IMR-90 (cell line): ENCODE measurements around the gene SLC24A3. TPM values are rescaled to one million over a fixed set of nuclear protein-coding genes. Genes with fewer than 3 reads are reported as not detected.

Experiments used
- ATAC-seq: fragments of 200-7000 bp; cut with Tn5 transposase; 2 replicates; pipeline ENCODE4 v1.9.1; 2020; ENCODE audit warnings: low read depth, mild to moderate bottlenecking, moderate library complexity
- BruUV-seq: library from RNA; stranded (reverse); fragments of 400-500 nt; replicated peaks from 2 replicates; lab custom pipeline; 2021; lab: Mats Ljungman, UMichigan
- CTCF ChIA-PET: fragments of 300-600 bp; formaldehyde crosslinking; extraction: SDS; loops from one replicate; lab custom pipeline; 2021; ENCODE audit warnings: antibody characterized with exemption; lab: Yijun Ruan, JAX
- POLR2A ChIA-PET: fragments of 300-600 bp; sonication (Branson Sonifier 250); formaldehyde crosslinking; loops from one replicate; lab custom pipeline; 2022; ENCODE audit warnings: antibody characterized with exemption; ENCODE audit not compliant: unreplicated experiment; lab: Charles Lee
- DNase-seq: peaks from one replicate; pipeline ENCODE4 v3.0.0; 2013
- H2AFZ ChIP-seq: replicated peaks from 2 replicates; pipeline ENCODE3; 2013; ENCODE audit warnings: low read length, mild to moderate bottlenecking; ENCODE audit not compliant: poor library complexity
- H2AK5ac ChIP-seq: 2 replicates; pipeline ENCODE4 v1.6.1; 2013; ENCODE audit warnings: low read depth, low read length, inconsistent platforms
- H2AK9ac ChIP-seq: replicated peaks from 2 replicates; pipeline ENCODE3; 2013; ENCODE audit warnings: mild to moderate bottlenecking, low read depth, low read length, moderate library complexity; ENCODE audit not compliant: poor library complexity
- H2BK120ac ChIP-seq: 2 replicates; pipeline ENCODE4 v1.6.1; 2013; ENCODE audit warnings: low read depth, low read length, inconsistent platforms
- H2BK15ac ChIP-seq: 3 replicates; pipeline ENCODE4 v1.6.1; 2013; ENCODE audit warnings: low read depth, low read length, inconsistent platforms
- H2BK20ac ChIP-seq: 2 replicates; pipeline ENCODE4 v1.6.1; 2013; ENCODE audit warnings: low read depth, mild to moderate bottlenecking, inconsistent platforms, low read length, moderate library complexity
- H2BK5ac ChIP-seq: 2 replicates; pipeline ENCODE4 v1.6.1; 2013; ENCODE audit warnings: mild to moderate bottlenecking, low read depth, low read length, inconsistent platforms; ENCODE audit not compliant: poor library complexity, severe bottlenecking
- H3K14ac ChIP-seq: replicated peaks from 2 replicates; pipeline ENCODE4 v1.6.1; 2013; ENCODE audit warnings: low read depth, low read length, inconsistent platforms
- H3K18ac ChIP-seq: 2 replicates; pipeline ENCODE4 v1.6.1; 2013; ENCODE audit warnings: low read depth, low read length, control low read depth
- H3K23ac ChIP-seq: 2 replicates; pipeline ENCODE4 v1.6.1; 2013; ENCODE audit warnings: low read depth, low read length, inconsistent platforms
- H3K27ac ChIP-seq: 2 replicates; pipeline ENCODE4 v1.5.1; 2013; ENCODE audit warnings: mild to moderate bottlenecking, control low read depth, low read length; ENCODE audit not compliant: insufficient read depth
- H3K27me3 ChIP-seq: 2 replicates; pipeline ENCODE4 v1.6.1; 2013; ENCODE audit warnings: low read length; ENCODE audit not compliant: control insufficient read depth, insufficient read depth
- H3K36me3 ChIP-seq: 2 replicates; pipeline ENCODE4 v1.6.1; 2013; ENCODE audit warnings: low read length, mixed read lengths; ENCODE audit not compliant: control insufficient read depth, insufficient read depth
- H3K4ac ChIP-seq: 2 replicates; pipeline ENCODE4 v1.6.1; 2013; ENCODE audit warnings: low read depth, low read length, inconsistent platforms
- H3K4me1 ChIP-seq: 2 replicates; pipeline ENCODE4 v1.6.1; 2013; ENCODE audit warnings: low read length, mixed read lengths; ENCODE audit not compliant: control insufficient read depth, insufficient read depth
- H3K4me2 ChIP-seq: 2 replicates; pipeline ENCODE4 v1.6.1; 2013; ENCODE audit warnings: low read depth, mild to moderate bottlenecking, control low read depth, low read length, moderate library complexity
- H3K4me3 ChIP-seq: 2 replicates; pipeline ENCODE4 v1.5.1; 2013; ENCODE audit warnings: low read depth, mild to moderate bottlenecking, control low read depth, low read length, moderate library complexity; ENCODE audit not compliant: insufficient read depth
- H3K56ac ChIP-seq: 2 replicates; pipeline ENCODE4 v1.6.1; 2013; ENCODE audit warnings: low read length, inconsistent platforms; ENCODE audit not compliant: insufficient read depth; ENCODE audit errors: extremely low read depth
- H3K79me1 ChIP-seq, 2 experiments: 2 replicates each; pipeline ENCODE4 v1.6.1; 2013; ENCODE audit warnings: low read length in 2 of 2, inconsistent platforms in 1 of 2, low read depth in 1 of 2
- H3K9ac ChIP-seq: 2 replicates; pipeline ENCODE4 v1.6.1; 2013; ENCODE audit warnings: low read depth, low read length, control low read depth
- H3K9me1 ChIP-seq: 2 replicates; pipeline ENCODE4 v1.6.1; 2013; ENCODE audit warnings: low read length, inconsistent platforms; ENCODE audit not compliant: insufficient read depth
- H3K9me3 ChIP-seq: 2 replicates; pipeline ENCODE4 v1.6.1; 2013; ENCODE audit warnings: low read length; ENCODE audit not compliant: control insufficient read depth, insufficient read depth
- H4K20me1 ChIP-seq: 2 replicates; pipeline ENCODE4 v1.6.1; 2013; ENCODE audit warnings: low read length, inconsistent platforms; ENCODE audit not compliant: insufficient read depth
- H4K5ac ChIP-seq: 2 replicates; pipeline ENCODE4 v1.6.1; 2013; ENCODE audit warnings: mild to moderate bottlenecking, low read depth, low read length, control low read depth
- H4K8ac ChIP-seq, 2 experiments: 2 replicates each; pipeline ENCODE4 v1.6.1; 2013; ENCODE audit warnings: low read depth in 2 of 2, low read length in 2 of 2, control low read depth in 1 of 2, inconsistent platforms in 1 of 2
- H4K91ac ChIP-seq: 2 replicates; pipeline ENCODE4 v1.6.1; 2013; ENCODE audit warnings: low read depth, low read length, inconsistent platforms; ENCODE audit not compliant: insufficient read depth
- BHLHE40 ChIP-seq: fragments of 150-350 bp; IDR thresholded peaks from 2 replicates; pipeline ENCODE4 v1.6.1; 2016; ENCODE audit warnings: mild to moderate bottlenecking, low read depth, low read length
- CEBPB ChIP-seq: IDR thresholded peaks from 2 replicates; pipeline ENCODE4 v1.6.1; 2012; ENCODE audit warnings: low read depth, low read length, improper control_type of control experiment
- CHD1 ChIP-seq: IDR thresholded peaks from 2 replicates; pipeline ENCODE4 v1.6.1; 2012; ENCODE audit warnings: low read depth, low read length, improper control_type of control experiment
- CTCF ChIP-seq: conservative IDR thresholded peaks from 2 replicates; pipeline ENCODE4 v1.5.1; 2012; ENCODE audit warnings: mild to moderate bottlenecking, low read depth, low read length, improper control_type of control experiment
- ELK1 ChIP-seq: fragments of 150-350 bp; IDR thresholded peaks from 2 replicates; pipeline ENCODE4 v1.6.1; 2016; ENCODE audit warnings: low read depth, mild to moderate bottlenecking, low read length, moderate library complexity, borderline replicate concordance
- FOS ChIP-seq: fragments of 150-350 bp; IDR thresholded peaks from 2 replicates; pipeline ENCODE4 v1.6.1; 2016; ENCODE audit warnings: low read depth, low read length
- MAZ ChIP-seq: IDR thresholded peaks from 2 replicates; pipeline ENCODE4 v1.6.1; 2012; ENCODE audit warnings: low read depth, mild to moderate bottlenecking, low read length, improper control_type of control experiment, moderate library complexity, borderline replicate concordance
- MXI1 ChIP-seq: IDR thresholded peaks from 2 replicates; pipeline ENCODE4 v1.6.1; 2012; ENCODE audit warnings: low read depth, mild to moderate bottlenecking, low read length, moderate library complexity, borderline replicate concordance
- NFE2L2 ChIP-seq: fragments of 150-350 bp; IDR thresholded peaks from 2 replicates; pipeline ENCODE4 v1.6.1; 2016; ENCODE audit warnings: low read depth, mild to moderate bottlenecking, low read length
- POLR2A ChIP-seq: IDR thresholded peaks from 2 replicates; pipeline ENCODE4 v1.6.1; 2012; ENCODE audit warnings: mild to moderate bottlenecking, low read depth, low read length
- RAD21 ChIP-seq: IDR thresholded peaks from 2 replicates; pipeline ENCODE4 v1.6.1; 2012; ENCODE audit warnings: low read length, improper control_type of control experiment
- RCOR1 ChIP-seq: IDR thresholded peaks from 2 replicates; pipeline ENCODE4 v1.6.1; 2012; ENCODE audit warnings: mild to moderate bottlenecking, low read length, improper control_type of control experiment; ENCODE audit not compliant: insufficient replicate concordance
- RFX5 ChIP-seq: IDR thresholded peaks from 2 replicates; pipeline ENCODE4 v1.8.0; 2012; ENCODE audit warnings: low read depth, mild to moderate bottlenecking, low read length, moderate library complexity
- SMC3 ChIP-seq: fragments of 150-350 bp; IDR thresholded peaks from 2 replicates; pipeline ENCODE4 v1.6.1; 2016; ENCODE audit warnings: low read depth, mild to moderate bottlenecking, antibody characterized with exemption, low read length, moderate library complexity
- USF2 ChIP-seq: fragments of 150-350 bp; IDR thresholded peaks from 2 replicates; pipeline ENCODE4 v1.6.1; 2017; ENCODE audit warnings: mild to moderate bottlenecking, antibody characterized with exemption, low read length, low read depth
- dilution Hi-C: fragments of 300-500 bp; cut with HindIII; formaldehyde crosslinking; loops from one replicate; pipeline ENCODE4 v1.14.3; 2018; ENCODE audit warnings: low sequenced_read_pairs; ENCODE audit not compliant: unreplicated experiment
- in situ Hi-C: fragments of 300-500 bp; cut with MboI; formaldehyde crosslinking; loops from 3 replicates; pipeline ENCODE4 v1.14.3; 2019; ENCODE audit warnings: low sequenced_read_pairs, inconsistent platforms, mixed read lengths
- intact Hi-C: fragments of 100-400 bp; cut with micrococcal nuclease; formaldehyde crosslinking; loops from 2 replicates; pipeline ENCODE4 v1.10.0; 2022
- polyA plus RNA-seq, 3 experiments: library from polyadenylated mRNA; depleted of rRNA; stranded (reverse); fragments of >200 nt; gene quantifications; 2 replicates each; pipeline ENCODE4 v1.2.3, GENCODE V29; 2012; ENCODE audit warnings: low replicate concordance in 1 of 3
- total RNA-seq: library from RNA; depleted of rRNA; stranded (reverse); fragments of >200 nt; gene quantifications from 2 replicates; pipeline ENCODE4 v1.2.3, GENCODE V29; 2012

The SLC24A3 gene
- total and polyA plus RNA-seq, 2 of the 4 experiments (the other 2 are of a cell fraction), result not detected

- BruUV-seq, result no TSS peak
- DNase-seq (no peak), ATAC-seq (no peak)
- Histone ChIP-seq H2AK5ac (no peak overlapping the region), H4K91ac (no peak overlapping the region), H3K56ac (no peak overlapping the region), H3K9ac (no peak overlapping the region), H2BK15ac (no peak overlapping the region), H3K18ac (no peak overlapping the region), H2BK20ac (no peak overlapping the region), H2BK5ac (no peak overlapping the region), H3K4me2 (no peak overlapping the region), H3K4me3 (no peak overlapping the region), H3K36me3 (no peaks in the 10 kb centered on the region), H4K8ac (no peak overlapping the region), H3K4ac (no peak overlapping the region), H3K27me3 (no peaks in the 10 kb centered on the region), H2AK9ac (no peak overlapping the region), H2AFZ (no peak overlapping the region), H3K9me1 (no peaks in the 10 kb centered on the region), H4K20me1 (no peaks in the 10 kb centered on the region), H3K14ac (no peak overlapping the region), H2BK120ac (no peak overlapping the region), H3K23ac (no peak overlapping the region), H4K5ac (no peak overlapping the region), H3K27ac (no peak overlapping the region), H3K9me3 (no peaks in the 10 kb centered on the region), H3K4me1 (no peaks in the 10 kb centered on the region), H3K79me1 (no peaks in the 10 kb centered on the region)
- ChIA-PET CTCF (no interaction called here), POLR2A (no interaction called here)
- dilution Hi-C loops, result no loop called here
- TF ChIP-seq RAD21 (no peak), CEBPB (no peak), FOS (no peak), USF2 (no peak), RFX5 (no peak), MXI1 (no peak), RCOR1 (no peak), MAZ (no peak), BHLHE40 (no peak), ELK1 (no peak), SMC3 (no peak), CHD1 (no peak), CTCF (no peak), NFE2L2 (no peak), POLR2A (no peak)
- intact Hi-C loops, result no loop called here
- in situ Hi-C loops, result no loop called here
These were observed 270.9 kb downstream of the SLC24A3 start for GRCh38 chr20:19483309-19483708.
